Measurements from ENCODE around the gene C10orf90.

Gene C10orf90

DNA sequence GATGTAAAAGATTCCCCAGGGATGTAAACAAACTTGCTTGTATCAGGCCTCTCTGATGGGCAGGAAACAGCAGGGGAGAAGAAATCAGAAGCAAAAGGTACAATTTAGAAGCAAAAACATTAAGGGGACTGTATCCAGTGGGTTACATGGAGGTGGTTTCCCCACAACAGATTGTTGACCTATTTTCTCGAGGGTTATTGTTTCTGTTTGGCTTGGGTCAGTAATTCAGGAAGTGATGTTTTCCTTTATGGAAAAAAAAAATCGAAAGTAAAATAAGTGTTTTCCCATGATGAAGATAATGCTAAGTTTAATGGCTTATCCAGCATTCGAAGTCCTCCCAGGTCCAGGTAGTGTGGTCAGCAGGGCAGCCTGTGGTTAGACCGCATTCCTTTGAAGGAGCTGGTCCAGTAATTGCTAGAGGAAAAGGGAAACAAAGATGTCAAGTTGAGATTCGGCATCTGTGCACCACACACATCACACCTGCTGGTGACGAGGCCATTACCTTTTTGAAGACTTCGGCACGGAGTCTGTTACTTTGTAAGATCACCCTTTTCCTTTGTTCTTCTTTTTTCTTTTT, 244.9 kb downstream of the C10orf90 start:
- TF ChIP-seq ZFX (IDR thresholded peaks at IDR 0.05; ENCODE audit: borderline replicate concordance) (no peak), CTCF (IDR thresholded peaks at IDR 0.05) (no peak)
- no peak overlapping the region for H3K27ac ChIP-seq

- H3K27ac ChIP-seq = no peak overlapping the region
- no peak for TF ChIP-seq ZFX (IDR thresholded peaks at IDR 0.05; ENCODE audit: borderline replicate concordance)
- no peak for TF ChIP-seq CTCF (IDR thresholded peaks at IDR 0.05)
Observed at GRCh38 chr10:126425032-126425431, 245.5 kb downstream of the C10orf90 start.

DNA sequence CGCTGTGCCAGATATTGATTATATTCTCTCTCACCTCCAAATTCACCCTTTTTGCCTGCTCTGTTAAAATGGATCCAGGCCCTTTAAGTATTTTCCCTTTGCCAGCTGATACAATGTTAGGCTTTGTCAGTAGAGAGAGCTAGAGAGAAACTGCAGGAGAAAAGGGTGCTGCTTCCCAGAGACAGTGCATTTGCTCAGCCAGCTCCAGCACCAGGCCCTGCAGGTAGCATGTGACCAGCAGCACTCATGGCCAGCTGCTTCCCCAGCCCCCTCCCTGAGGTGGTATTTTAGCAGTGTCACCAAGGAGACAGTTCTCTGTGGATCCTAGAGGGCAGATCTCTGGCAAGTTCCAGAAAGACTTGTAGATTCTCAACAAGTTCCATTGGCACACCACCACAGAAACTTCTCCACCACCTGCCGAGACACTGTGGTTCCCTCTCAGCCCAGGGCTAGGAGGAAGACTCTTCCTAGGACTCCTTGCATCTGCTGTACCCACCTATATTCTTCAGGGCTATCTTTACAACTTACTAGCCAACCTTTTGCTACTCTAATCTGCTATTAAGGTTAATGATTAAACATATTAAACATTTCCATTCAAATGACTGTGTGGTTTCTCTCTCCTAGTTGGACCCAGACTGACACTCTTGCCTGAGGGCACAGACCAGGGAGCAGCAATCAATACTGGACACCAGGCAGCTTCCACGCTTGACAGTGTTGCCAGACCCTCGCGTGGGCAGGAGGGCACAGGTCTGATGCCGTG, 246.6 kb downstream of the C10orf90 start:
- TF ChIP-seq ZFX (IDR thresholded peaks at IDR 0.05; ENCODE audit: borderline replicate concordance) (no peak), CTCF (IDR thresholded peaks at IDR 0.05) (no peak)
- H3K27ac ChIP-seq = no peak overlapping the region

DNA sequence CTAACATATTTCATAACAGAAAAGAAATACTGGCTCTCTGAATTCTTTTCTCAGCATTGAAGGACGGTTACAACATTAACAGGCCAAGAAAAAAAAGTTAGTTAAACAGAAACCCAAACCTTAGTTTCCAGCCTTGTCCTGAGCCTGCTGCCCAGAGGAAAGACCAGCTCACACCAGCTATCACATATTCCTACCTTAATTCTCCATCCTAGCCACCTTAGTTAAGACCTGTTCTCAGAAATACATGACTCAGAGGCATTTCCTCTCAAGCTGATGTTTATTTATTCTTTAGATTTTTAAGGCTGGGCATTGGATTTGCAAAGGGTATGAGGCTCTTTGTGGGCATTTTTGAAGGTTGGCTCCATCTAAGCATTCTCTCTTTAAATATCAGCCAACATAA, 247.9 kb downstream of the C10orf90 start:
- no peak overlapping the region for H3K27ac ChIP-seq
- TF ChIP-seq CTCF (IDR thresholded peaks at IDR 0.05) = no peak
- TF ChIP-seq ZFX (IDR thresholded peaks at IDR 0.05; ENCODE audit: borderline replicate concordance) = no peak

DNA sequence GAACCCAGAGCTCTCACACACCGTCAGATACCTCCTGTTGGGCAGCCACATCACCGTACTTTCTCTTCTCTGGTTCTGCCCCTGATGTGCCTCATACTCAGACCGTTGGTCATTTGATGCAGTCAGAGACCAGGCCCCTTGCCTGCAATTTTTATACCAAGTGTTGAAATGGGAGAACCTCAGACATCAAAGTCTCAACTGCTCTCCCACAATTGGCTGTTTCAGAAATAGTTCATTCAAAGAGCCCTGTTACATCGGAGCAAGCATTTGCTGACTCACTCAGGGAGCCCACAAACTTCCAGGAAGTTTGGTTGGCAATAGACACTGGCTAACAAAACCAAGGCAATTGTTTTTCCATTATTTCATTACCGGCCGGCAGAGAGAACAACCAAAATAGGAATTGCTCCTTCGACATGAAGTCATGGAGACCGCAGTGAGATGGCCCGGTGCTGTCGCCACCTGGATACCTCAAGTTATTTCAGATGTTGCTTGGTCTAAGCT, 248.7 kb downstream of the C10orf90 start:
- no peak overlapping the region for H3K27ac ChIP-seq
- TF ChIP-seq CTCF (IDR thresholded peaks at IDR 0.05) (no peak), ZFX (IDR thresholded peaks at IDR 0.05; ENCODE audit: borderline replicate concordance) (no peak)

GRCh38 chr10:126420567-126421300, 249.8 kb downstream of the C10orf90 start:
- TF ChIP-seq ZFX (IDR thresholded peaks at IDR 0.05; ENCODE audit: borderline replicate concordance) (no peak), CTCF (IDR thresholded peaks at IDR 0.05) (no peak)
- no peak overlapping the region for H3K27ac ChIP-seq

Measured in 22Rv1 (cell line).